MM.1S (cell line): Measurements from ENCODE around the gene KLHL8.

Experiments
- CTCF ChIP-seq: fragments of 300-600 bp; sonication (generic); IDR thresholded peaks from 2 replicates; pipeline ENCODE4 v1.5.1; 2016; ENCODE audit warnings: antibody characterized with exemption, low read length, mixed read lengths
- EZH2 ChIP-seq: fragments of 300-600 bp; sonication (generic); optimal IDR thresholded peaks from 2 replicates; pipeline ENCODE3; 2017; ENCODE audit warnings: low read depth, mild to moderate bottlenecking, antibody characterized with exemption, low read length, mixed read lengths
- EZH2phosphoT487 ChIP-seq: fragments of 300-600 bp; sonication (generic); IDR thresholded peaks from 2 replicates; pipeline ENCODE4 v1.6.1; 2018; ENCODE audit warnings: antibody characterized with exemption, low read length

DNA sequence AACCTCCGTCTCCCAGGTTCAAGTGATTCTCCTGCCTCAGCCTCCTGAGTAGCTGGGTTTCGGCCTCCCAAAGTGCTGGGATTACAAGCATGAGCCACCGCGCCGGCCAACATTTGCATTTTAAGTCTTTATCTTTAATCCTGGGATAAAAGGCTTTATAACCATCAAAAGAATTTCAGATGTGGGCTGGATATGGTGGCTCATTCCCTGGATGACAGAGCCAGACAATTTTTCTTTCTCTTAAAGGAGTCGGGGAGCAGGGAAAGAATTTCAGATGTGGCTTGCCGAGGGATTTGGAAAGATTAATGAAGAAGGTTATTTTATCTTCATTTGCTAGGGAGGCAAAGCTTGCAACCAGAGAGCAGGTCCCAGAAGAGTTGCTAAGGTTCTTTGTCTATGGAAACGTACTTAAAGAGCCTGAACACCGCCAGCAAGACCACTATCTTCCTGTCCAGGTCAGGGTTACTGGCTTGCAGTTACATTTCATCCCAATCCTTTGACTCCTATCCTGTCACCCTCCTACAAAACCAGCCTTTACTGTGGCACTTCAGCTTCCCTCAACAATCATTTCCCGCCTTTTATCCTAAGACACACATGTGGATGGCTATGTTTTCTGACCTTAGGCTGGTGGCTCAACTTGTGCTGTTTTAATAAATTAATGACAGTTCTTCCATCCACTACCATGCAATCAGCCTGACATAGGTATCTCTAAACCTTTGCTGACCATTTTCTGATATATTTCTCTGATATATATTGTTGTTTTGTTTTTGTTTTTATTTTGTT is 3.9 kb upstream of the KLHL8 start:
- no peak for TF ChIP-seq CTCF
- no peak for TF ChIP-seq EZH2
- no peak for TF ChIP-seq EZH2phosphoT487
